ENCODE measurements around the gene GEMIN2.

DNA sequence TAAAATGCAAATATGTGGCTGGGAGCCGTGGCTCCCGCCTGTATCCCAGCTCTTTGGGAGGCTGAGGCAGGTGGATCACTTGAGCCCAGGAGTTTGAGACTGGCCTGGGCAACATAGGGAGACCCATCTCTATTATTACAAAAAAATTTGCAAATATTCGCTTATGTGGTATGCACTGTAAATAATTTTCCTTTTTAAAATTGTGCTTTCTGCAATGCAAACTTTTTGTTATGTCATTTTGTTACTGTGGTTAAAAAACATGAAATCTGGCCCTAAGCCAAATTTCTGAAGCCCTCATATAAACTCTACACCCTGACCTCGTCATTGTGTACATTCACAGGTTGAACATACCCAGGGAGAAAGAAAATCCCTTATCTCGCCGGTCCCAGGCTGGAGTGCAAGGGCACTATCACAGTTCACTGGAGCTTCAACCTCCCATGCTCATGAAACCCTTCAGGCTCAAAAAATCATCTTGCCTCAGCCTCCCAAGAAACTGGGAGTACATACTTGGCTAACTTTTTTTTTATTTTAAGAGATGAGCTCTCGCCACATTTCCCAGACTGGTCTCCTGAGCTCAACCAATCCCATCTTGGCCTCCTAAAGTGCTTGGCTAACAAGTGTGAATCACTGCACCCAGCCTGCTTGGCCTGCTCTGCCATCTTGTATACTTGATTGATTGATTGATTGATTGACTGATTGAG is 31.3 kb downstream of the GEMIN2 start:
- TF ChIP-seq, protein P1, sequence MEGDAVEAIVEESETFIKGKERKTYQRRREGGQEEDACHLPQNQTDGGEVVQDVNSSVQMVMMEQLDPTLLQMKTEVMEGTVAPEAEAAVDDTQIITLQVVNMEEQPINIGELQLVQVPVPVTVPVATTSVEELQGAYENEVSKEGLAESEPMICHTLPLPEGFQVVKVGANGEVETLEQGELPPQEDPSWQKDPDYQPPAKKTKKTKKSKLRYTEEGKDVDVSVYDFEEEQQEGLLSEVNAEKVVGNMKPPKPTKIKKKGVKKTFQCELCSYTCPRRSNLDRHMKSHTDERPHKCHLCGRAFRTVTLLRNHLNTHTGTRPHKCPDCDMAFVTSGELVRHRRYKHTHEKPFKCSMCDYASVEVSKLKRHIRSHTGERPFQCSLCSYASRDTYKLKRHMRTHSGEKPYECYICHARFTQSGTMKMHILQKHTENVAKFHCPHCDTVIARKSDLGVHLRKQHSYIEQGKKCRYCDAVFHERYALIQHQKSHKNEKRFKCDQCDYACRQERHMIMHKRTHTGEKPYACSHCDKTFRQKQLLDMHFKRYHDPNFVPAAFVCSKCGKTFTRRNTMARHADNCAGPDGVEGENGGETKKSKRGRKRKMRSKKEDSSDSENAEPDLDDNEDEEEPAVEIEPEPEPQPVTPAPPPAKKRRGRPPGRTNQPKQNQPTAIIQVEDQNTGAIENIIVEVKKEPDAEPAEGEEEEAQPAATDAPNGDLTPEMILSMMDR (IDR thresholded peaks at IDR 0.05): no peak
- TF ChIP-seq NR3C1 (IDR thresholded peaks at IDR 0.05) (no peak), RAD21 (conservative IDR thresholded peaks at IDR 0.05 in 1 of 2, IDR thresholded peaks at IDR 0.05 in 1 of 2) (no peak)
